Skin epidermis (tissue), 12 donors: ENCODE data around the gene RTF1.
"Not testable (repeated sequence)": the region's sequence is repeated elsewhere in the genome, so short reads cannot be mapped to it uniquely, and the experiment has no call there.

Experiments
- H3K27ac ChIP-seq, 21 experiments: fragments of 200-600 bp; sonication (generic) in 11 of 21; one replicate each; pipeline ENCODE4 v1.5.0; 2020; ENCODE audit warnings: mild to moderate bottlenecking in 3 of 21, inconsistent platforms in 2 of 21, moderate library complexity in 2 of 21
- H3K4me3 ChIP-seq, 7 experiments: fragments of 200-600 bp; sonication (generic) in 2 of 7; one replicate each; pipeline ENCODE4 v1.5.0; 2020; ENCODE audit warnings: inconsistent platforms in 2 of 7, mild to moderate bottlenecking in 2 of 7, moderate library complexity in 1 of 7

RTF1 gene

DNA sequence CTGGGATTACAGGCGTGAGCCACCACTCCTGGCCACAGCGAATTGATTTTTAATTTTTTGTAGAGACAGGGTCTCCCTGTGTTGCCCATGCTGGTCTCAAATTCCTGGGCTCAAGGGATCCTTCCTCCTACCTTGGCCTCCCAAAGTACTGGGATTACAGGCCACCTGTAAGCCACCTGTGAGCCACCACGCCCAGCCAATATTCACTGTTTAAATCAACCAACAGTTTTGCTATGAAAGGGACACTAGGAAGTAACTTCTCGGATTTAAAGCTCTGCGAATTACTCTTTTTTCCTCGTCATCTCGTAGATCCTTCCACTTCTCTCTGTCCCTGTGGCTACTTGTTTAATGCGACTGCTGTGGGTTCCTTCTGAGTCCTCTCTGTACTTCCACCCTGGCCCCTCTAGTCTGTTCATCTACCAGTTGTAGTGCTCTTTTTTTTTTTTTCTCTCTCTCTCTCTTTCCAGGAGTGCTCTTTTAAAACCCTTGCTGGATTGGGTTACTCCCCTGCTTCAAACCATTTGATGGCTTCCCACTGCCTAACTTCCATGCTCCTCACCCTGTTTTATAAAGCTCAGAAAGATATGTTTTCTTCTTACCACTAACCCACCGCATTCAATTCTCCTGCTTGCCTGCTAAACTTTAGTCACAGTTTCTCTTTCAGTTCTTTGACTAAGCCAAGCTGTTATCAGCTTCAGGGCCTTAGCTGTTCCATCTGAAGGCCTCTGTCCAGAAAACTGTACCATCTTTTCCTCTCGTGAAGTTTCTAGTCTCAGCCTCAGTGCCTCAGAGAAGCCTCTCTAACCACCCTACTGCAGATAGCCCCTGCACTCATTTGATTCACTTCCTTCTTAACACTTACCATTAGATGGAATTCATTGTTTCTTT lies 12.4 kb downstream of the RTF1 start:
- Histone ChIP-seq H3K27ac (peak overlapping the region in 3 of 21 experiments; percentile 30 to 77 (median 55)), H3K4me3 (no peak overlapping the region)

DNA sequence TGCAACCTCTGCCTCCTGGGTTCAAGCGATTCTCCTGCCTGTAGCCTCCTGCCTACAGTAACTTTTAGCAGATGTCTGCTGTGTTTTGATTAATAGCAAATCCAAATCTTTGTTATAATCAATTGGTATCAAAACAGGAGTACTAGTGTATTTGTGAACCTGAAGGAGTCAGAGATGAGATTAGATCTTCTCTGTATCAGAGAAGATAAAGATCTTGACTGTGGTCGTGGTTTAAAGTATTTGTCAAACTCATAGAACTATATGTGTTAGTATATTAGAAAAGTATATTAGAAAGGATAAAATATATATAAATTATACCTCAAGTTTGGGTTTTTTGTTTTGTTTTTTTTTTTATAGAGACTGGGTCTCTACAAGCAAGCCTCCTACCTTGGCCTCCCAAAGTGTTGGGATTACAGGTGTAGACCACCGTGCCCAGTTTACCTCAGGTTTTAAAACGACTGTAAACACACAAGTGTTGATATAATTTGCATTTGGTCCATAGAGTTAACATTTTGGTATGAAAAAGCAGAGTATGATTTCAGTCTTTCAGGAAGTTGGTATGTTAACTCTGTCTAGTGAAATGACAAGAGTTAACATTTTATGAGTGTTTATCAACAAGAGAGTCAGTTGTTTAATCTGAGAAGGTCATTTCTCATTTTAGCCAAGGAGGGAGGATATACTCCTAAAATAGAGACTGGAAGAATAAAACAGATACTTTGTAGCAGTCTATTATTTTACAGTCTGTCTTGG lies 18.3 kb downstream of the RTF1 start:
- Histone ChIP-seq H3K27ac (no peak overlapping the region), H3K4me3 (no peak overlapping the region)

DNA sequence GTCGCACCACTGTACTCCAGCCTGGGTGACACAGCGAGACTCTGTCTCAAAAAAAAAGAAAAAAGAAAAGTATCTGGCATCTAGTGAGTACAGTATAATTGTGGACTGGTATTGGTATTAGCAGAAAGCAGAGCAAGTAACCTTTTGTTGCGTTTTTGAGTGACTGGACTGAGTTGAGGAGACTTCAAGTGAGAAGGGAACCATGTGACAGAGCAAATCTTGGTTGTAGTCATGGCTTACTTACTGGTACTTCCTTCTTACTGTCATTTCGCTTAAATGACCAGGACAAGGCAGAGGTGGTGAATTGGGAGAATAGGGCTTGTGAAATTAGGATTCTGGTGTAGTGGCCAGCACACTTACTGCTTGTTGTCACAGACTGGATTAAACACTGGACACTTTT lies 20.6 kb downstream of the RTF1 start:
- no peak overlapping the region for H3K4me3 ChIP-seq
- no peak overlapping the region for H3K27ac ChIP-seq

DNA sequence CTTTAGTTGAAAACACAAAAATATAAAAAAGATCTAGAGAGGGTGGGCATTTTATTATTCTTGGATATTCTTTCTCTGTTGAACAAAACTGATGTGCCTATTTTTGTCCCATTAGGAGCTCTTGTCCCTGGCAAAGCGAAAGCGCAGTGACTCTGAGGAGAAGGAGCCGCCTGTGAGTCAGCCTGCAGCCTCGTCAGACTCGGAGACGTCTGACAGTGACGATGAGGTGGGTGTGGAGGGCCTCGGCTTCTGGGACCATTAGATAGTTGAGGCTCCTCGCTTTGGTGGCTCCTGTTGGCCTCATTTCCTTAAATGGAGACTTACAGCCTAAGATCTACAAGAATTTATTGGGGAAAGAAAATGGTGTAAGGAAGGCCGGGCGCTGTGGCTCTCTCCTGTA lies 21.3 kb downstream of the RTF1 start:
- no peak overlapping the region for H3K4me3 ChIP-seq

DNA sequence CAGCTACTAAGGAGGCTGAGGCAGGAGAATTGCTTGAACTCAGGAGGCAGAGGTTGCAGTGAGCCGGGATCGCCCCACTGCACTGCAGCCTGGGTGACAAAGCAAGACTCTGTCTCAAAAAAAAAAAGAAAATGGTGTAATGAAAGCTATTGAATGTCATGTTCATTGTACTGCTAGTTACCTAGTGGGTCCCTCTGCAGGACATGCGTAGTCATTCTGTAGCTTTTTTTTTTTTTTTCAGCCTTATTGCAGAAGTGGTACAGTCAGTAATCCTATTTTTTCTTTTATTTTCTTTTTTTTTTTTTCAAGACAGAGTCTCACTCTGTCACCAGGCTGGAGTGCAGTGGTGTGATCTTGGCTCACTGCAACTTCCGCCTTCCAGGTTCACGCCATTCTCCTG lies 21.9 kb downstream of the RTF1 start:
- H3K4me3 ChIP-seq, H3K27ac ChIP-seq: not testable (repeated sequence)

More for the DNA sequence above, 21.3 kb downstream of the RTF1 start:
- H3K27ac ChIP-seq: no peak overlapping the region

- no peak overlapping the region for H3K4me3 ChIP-seq
- H3K27ac ChIP-seq: no peak overlapping the region
Measured at GRCh38 chr15:41443275-41443674, 26.4 kb downstream of the RTF1 start.

GRCh38 chr15:41445399-41445798 lies 28.5 kb downstream of the RTF1 start:
- H3K27ac ChIP-seq: no peak overlapping the region
- no peak overlapping the region for H3K4me3 ChIP-seq

DNA sequence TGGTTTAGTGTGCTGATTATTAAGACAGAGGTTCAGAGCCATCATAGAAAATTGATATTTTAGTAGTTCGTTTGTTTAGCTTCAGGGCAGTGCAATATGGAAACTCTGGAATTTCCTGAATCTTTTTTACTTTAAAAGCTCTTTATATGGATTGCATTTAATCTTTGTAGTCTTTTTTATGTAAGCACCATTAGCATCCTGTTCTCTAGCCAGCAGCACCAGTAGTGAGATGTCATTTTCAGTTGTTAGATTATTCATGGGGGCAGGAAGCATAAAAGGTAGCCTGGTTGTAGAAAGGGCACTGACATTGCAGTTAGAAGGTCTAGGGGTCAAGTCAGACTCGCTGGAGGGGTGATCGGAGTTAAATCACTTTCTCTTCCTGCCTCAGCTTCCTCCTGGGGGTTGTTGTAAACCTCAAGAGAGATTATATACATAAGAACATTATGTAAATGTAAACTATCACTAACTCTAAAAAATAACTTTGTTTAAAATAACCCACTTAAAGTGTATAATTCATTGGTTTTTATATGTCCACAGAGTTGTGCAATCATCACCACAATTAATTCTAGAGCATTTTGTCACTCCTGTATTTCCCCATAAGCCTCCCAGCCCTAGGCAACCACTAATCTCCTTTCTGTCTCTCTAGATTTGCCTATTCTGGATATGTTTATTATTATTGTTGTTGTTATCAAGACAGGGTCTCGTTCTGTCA lies 45.3 kb downstream of the RTF1 start:
- H3K27ac ChIP-seq: no peak overlapping the region
- no peak overlapping the region for H3K4me3 ChIP-seq

- Histone ChIP-seq H3K27ac (no peak overlapping the region), H3K4me3 (no peak overlapping the region)
Measured at GRCh38 chr15:41464889-41465580, 48.1 kb downstream of the RTF1 start.

DNA sequence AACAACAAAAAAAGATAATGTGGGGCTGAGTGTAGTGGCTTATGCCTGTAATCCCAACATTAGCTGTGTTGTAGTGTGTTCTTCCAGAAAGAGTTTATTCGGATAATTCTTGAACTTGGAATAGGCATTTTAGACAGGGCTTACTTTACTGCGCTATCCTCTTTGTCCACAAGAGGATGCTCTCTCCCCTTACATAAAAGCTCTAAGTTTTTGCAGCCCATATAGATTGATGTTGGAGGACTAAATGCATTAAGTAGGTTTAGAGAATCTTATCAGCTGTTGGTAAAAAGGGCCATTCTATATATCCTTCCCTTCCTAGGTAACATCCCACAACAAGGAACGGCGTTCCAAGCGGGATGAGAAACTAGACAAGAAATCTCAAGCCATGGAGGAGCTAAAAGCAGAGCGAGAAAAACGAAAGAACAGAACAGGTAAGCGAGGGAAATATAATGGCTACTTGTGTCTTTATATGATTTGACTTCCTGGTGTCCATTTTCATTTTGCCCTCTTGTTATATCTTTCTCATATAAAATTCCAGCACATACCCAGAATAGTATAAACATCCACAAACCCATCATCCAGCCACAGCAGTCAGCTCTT lies 49.0 kb downstream of the RTF1 start:
- Histone ChIP-seq H3K4me3 (no peak overlapping the region), H3K27ac (no peak overlapping the region)

DNA sequence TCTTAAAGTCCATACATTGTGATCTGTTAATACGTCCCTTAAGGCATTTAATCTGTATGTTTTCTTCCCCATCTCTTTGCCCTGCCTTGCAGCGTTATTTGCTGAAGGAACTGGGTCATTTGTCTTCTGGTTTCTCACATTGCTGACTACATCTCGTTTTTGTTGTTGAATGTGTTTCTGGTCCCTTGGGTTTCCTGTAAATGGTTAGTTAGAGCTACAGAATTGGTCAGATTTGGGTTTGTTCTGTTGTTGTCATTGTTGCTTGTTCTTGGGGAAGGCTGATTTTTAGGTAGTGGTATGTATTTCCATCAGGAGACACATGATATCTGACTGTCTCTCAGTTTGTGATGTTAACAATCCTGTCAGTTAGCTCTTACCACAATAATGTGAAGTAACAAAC lies 49.8 kb downstream of the RTF1 start:
- Histone ChIP-seq H3K27ac (peak overlapping the region in 1 of 21 experiments; percentile 5), H3K4me3 (no peak overlapping the region)

GRCh38 chr15:41469644-41470043 lies 52.7 kb downstream of the RTF1 start:
- H3K4me3 ChIP-seq, H3K27ac ChIP-seq: not testable (repeated sequence)

GRCh38 chr15:41473418-41473817 lies 56.5 kb downstream of the RTF1 start:
- no peak overlapping the region for H3K27ac ChIP-seq
- no peak overlapping the region for H3K4me3 ChIP-seq

- no peak overlapping the region for H3K4me3 ChIP-seq
- no peak overlapping the region for H3K27ac ChIP-seq
Measured at GRCh38 chr15:41474436-41474835, 57.5 kb downstream of the RTF1 start.

DNA sequence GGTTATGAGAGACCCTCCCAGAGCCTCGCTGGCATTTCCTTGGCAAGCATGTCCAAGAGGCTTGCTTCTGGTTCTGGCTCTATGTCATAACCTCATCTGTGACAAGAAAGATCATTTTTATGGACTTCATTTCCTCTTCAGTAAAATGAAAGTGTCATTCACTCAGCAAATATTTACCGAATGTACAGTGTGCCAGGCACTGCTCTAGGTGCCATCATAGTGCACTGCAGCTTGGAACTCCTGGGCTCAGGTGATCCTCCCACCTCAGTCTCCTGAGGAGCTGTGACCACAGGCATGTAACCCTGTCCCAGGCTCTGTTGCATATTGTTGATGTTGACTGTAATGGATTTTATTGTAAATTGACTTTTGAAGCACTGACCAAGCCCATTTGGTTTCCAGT lies 58.0 kb downstream of the RTF1 start:
- H3K4me3 ChIP-seq: no peak overlapping the region
- H3K27ac ChIP-seq: no peak overlapping the region

DNA sequence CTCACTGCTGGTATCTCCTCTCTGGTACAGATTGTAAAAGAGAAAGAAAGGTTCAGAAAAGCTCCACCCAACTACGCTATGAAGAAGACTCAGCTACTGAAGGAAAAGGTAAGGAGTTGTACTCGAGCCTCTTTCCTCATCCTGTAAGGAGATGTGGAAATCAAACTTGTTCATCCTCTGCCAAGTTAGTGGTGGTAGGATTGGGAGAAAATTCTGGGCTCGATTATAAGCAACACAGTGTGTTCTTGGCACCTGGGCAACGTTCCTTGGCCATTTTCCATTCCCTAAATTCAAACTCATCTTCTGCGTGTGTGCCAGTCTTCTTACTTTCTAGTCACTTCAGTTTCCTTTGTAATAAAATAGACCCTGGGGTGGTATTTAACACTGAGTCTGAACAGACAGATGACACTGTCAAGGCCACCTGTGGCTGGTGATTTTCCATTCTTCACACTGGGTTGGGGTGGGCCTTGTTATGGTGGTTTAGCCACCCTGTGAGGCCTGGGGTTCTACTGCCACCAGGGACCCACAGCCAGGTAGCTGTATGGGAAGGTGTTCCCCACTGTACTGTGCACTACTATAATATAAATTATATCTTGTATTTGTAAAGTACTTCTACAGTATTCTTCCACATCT lies 59.6 kb downstream of the RTF1 start:
- Histone ChIP-seq H3K27ac (peak overlapping the region in 2 of 21 experiments; percentile 7 to 14), H3K4me3 (no peak overlapping the region)

GRCh38 chr15:41480396-41481140 lies 63.7 kb downstream of the RTF1 start:
- H3K4me3 ChIP-seq: no peak overlapping the region
- H3K27ac ChIP-seq: no peak overlapping the region

DNA sequence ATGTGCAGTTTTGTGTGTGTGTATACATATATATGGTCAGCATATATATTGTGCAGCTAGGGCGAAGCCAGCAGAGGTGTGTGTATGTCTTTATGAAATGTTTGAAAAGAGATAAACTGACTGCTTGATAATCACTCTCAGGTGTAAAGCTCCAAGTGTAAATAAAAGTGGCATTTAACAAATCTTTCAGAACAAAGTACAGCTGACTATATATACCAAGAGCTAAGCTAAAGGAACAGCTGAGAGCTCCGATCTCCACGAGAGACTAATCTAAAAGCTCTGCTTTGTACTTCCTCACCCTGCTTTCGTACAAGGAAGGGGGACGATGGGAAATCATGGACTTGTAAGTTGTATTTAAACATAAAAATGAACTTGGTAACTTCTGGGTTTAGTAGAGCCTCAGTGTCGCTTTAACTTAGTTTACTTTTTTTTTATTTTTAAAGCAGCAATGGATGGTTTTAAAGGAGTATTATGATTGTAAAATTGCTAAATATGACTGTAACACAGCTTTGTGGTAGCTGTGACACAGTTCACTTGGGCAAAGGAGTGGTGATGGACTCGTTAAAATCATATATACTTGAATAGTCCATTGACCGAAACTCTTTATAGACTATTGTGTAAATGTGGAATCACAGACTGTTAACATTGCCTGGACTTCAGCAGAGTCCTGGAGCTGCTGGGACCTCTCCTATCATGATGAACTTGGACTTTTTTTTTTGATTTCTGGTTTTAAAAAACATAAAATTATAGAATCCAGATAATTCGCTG lies 65.4 kb downstream of the RTF1 start:
- H3K27ac ChIP-seq: no peak overlapping the region
- H3K4me3 ChIP-seq: no peak overlapping the region
